ENCODE data around the gene SLC25A34.

Gene SLC25A34

DNA sequence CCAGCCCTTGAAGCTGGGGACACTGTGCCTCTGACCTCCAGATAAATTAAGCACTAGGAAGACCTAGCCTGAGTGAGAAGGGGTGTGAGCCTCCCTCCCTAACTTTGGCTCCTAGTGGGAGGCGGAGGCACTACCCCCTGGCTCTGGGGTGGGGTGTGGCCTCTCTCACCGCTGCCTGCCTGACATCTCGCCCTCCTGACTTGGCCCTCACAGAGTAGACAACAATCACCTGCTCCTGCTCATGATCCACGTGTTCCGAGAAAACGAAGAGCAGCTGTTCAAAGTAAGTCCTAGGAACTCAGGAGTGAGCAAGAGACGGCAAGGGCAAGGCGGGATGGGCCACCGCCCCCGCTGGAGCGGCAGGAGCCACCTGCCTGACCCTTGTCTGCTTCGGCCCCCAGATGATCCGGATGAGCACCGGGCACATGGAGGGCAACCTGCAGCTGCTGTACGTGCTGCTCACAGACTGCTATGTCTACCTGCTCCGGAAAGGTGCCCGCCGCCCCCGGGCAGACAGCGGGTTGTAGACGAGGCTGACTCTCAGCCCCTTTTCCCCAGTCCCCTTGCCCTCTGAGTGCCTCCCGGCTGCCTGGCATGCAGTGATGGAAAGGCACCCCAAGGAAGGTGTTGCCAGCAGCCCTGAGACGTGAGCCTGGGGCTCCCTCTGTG, 8.1 kb upstream of the SLC25A34 start:
- H3K36me3 ChIP-seq (ENCODE audit: control insufficient read depth in 1 of 2, insufficient read depth in 2 of 2, low read length in 2 of 2): peaks cover 64% of the 10 kb centered on the region in 2 experiments

DNA sequence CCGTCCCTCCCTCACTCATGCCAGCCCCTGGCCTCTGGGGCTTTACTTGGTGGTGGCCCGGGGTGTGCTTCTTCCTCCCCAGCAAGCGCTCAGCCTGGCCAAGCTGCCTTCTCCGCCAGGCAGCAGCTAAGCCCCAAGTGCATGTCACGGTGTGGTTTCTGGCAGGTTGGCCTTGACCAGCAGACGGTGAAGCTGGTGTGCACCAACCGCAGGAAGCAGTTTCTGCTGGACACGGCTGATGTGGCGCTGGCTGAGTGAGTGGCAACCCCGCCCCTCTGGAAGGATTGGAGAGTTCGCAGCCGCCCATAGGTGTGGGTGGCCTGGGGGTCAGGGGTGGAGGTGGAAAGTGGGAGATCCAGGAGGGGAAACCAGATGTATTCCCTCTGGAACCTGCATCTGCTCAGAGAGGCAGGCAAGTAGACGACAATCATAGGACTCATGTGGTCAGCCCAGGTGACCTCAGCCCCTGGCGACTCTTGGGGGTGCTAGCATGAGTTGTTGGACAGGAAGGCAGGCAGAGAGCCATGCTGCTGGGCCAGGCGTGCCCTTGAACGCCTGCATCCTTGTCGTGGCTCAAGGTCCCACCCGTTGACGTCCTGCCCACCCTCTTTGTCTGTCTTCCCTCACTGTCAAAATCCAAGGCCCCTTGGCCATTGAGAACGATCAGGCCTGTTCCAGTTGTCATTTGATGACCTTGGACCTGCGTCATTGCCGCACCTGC, 7.0 kb upstream of the SLC25A34 start:
- H3K27me3 ChIP-seq (ENCODE audit: insufficient read depth, low read length): no peaks in the 10 kb centered on the region
- H3K4me1 ChIP-seq (ENCODE audit: control insufficient read depth in 1 of 2, insufficient read depth in 2 of 2, low read length in 2 of 2): peaks cover 26 to 30% of the 10 kb centered on the region in 2 experiments
- H3K27ac ChIP-seq (ENCODE audit: low read depth, low read length): no peak overlapping the region
- H2AK5ac ChIP-seq (ENCODE audit: low read length): no peak overlapping the region
- H2BK5ac ChIP-seq (ENCODE audit: low read depth, low read length, poor library complexity): no peak overlapping the region
- H2AFZ ChIP-seq (ENCODE audit: insufficient read depth, low read length, poor library complexity): no peak overlapping the region
- H4K8ac ChIP-seq (ENCODE audit: low read depth, low read length): no peak overlapping the region
- no peaks in the 10 kb centered on the region for H3K9me3 ChIP-seq (ENCODE audit: insufficient read depth, low read depth, low read length)
- no peak overlapping the region for H2BK12ac ChIP-seq (ENCODE audit: low read length)
- H3K79me1 ChIP-seq (ENCODE audit: low read length): peaks cover 9% of the 10 kb centered on the region
- H3K23ac ChIP-seq (ENCODE audit: low read length): no peak overlapping the region
- no peak overlapping the region for H3K4me3 ChIP-seq (ENCODE audit: low read depth, low read length)
- WGBS (ENCODE audit: extremely low coverage, insufficient coverage, insufficient read length): no CpG with 5 or more reads among the region's 22 CpGs
- no peak overlapping the region for H3K9ac ChIP-seq (ENCODE audit: low read length)
- no peak for DNase-seq
- H2BK120ac ChIP-seq (ENCODE audit: insufficient read depth, low read length, poor library complexity): no peak overlapping the region
- H3K18ac ChIP-seq (ENCODE audit: low read length): no peak overlapping the region
- no peak overlapping the region for H3K4ac ChIP-seq (ENCODE audit: low read depth, low read length)
- H3K79me2 ChIP-seq (ENCODE audit: control insufficient read depth, insufficient read depth, low read length, poor library complexity): no peaks in the 10 kb centered on the region
- H3K36me3 ChIP-seq (ENCODE audit: control insufficient read depth in 1 of 2, insufficient read depth in 2 of 2, low read length in 2 of 2): peaks cover 74 to 75% of the 10 kb centered on the region in 2 experiments
- no peak overlapping the region for H3K4me2 ChIP-seq (ENCODE audit: low read length)
- no peak overlapping the region for H3K14ac ChIP-seq (ENCODE audit: low read length)
- H4K91ac ChIP-seq (ENCODE audit: low read depth, low read length): no peak overlapping the region
- no peak overlapping the region for H4K12ac ChIP-seq (ENCODE audit: low read depth, low read length)

More for the DNA sequence above, 8.1 kb upstream of the SLC25A34 start:
- Histone ChIP-seq H3K4me1 (ENCODE audit: control insufficient read depth in 1 of 2, insufficient read depth in 2 of 2, low read length in 2 of 2) (peaks cover 30% of the 10 kb centered on the region in 2 experiments), H3K4me2 (ENCODE audit: low read length) (no peak overlapping the region), H4K12ac (ENCODE audit: low read depth, low read length) (no peak overlapping the region), H2BK12ac (ENCODE audit: low read length) (no peak overlapping the region), H4K8ac (ENCODE audit: low read depth, low read length) (no peak overlapping the region), H2AK5ac (ENCODE audit: low read length) (no peak overlapping the region), H3K9me3 (ENCODE audit: insufficient read depth, low read depth, low read length) (no peaks in the 10 kb centered on the region), H3K14ac (ENCODE audit: low read length) (no peak overlapping the region), H3K4me3 (ENCODE audit: low read depth, low read length) (no peak overlapping the region), H3K23ac (ENCODE audit: low read length) (no peak overlapping the region), H2AFZ (ENCODE audit: insufficient read depth, low read length, poor library complexity) (no peak overlapping the region), H3K18ac (ENCODE audit: low read length) (no peak overlapping the region), H2BK5ac (ENCODE audit: low read depth, low read length, poor library complexity) (no peak overlapping the region), H3K27ac (ENCODE audit: low read depth, low read length) (no peak overlapping the region), H3K79me1 (ENCODE audit: low read length) (peaks cover 6% of the 10 kb centered on the region), H4K91ac (ENCODE audit: low read depth, low read length) (no peak overlapping the region), H3K79me2 (ENCODE audit: control insufficient read depth, insufficient read depth, low read length, poor library complexity) (no peaks in the 10 kb centered on the region), H3K9ac (ENCODE audit: low read length) (no peak overlapping the region), H3K27me3 (ENCODE audit: insufficient read depth, low read length) (no peaks in the 10 kb centered on the region), H3K4ac (ENCODE audit: low read depth, low read length) (no peak overlapping the region), H2BK120ac (ENCODE audit: insufficient read depth, low read length, poor library complexity) (no peak overlapping the region)
- no peak for DNase-seq
- no CpG with 5 or more reads among the region's 23 CpGs for WGBS (ENCODE audit: extremely low coverage, insufficient coverage, insufficient read length)

DNA sequence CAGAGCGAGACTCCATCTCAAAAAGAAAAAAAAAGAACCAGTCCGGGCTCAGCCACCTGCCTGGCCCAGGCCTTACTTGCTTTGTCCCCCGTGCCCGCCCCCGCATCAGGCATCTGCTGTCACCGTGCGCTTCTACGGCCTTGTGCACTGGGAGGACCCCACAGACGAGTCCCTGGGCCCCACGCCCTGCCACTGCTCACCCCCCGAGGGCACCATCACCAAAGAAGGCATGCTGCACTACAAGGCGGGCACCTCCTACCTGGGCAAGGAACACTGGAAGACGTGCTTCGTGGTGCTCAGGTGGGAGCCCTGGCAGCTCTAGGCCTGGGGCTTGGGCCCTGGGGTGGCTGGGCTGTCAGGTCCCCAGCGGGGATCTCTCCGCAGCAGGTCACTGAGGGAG, 5.6 kb upstream of the SLC25A34 start:
- Histone ChIP-seq H3K9me3 (ENCODE audit: insufficient read depth, low read depth, low read length) (no peaks in the 10 kb centered on the region), H2BK120ac (ENCODE audit: insufficient read depth, low read length, poor library complexity) (no peak overlapping the region), H3K18ac (ENCODE audit: low read length) (no peak overlapping the region), H2BK12ac (ENCODE audit: low read length) (no peak overlapping the region), H2BK5ac (ENCODE audit: low read depth, low read length, poor library complexity) (no peak overlapping the region), H3K4me1 (ENCODE audit: control insufficient read depth in 1 of 2, insufficient read depth in 2 of 2, low read length in 2 of 2) (peaks cover 29 to 32% of the 10 kb centered on the region in 2 experiments), H3K23ac (ENCODE audit: low read length) (no peak overlapping the region), H3K4ac (ENCODE audit: low read depth, low read length) (no peak overlapping the region), H4K91ac (ENCODE audit: low read depth, low read length) (no peak overlapping the region), H3K9ac (ENCODE audit: low read length) (no peak overlapping the region), H4K12ac (ENCODE audit: low read depth, low read length) (no peak overlapping the region), H3K27ac (ENCODE audit: low read depth, low read length) (no peak overlapping the region), H3K79me2 (ENCODE audit: control insufficient read depth, insufficient read depth, low read length, poor library complexity) (no peaks in the 10 kb centered on the region), H3K79me1 (ENCODE audit: low read length) (peaks cover 11% of the 10 kb centered on the region), H2AFZ (ENCODE audit: insufficient read depth, low read length, poor library complexity) (no peak overlapping the region), H3K4me2 (ENCODE audit: low read length) (no peak overlapping the region), H3K4me3 (ENCODE audit: low read depth, low read length) (no peak overlapping the region), H2AK5ac (ENCODE audit: low read length) (no peak overlapping the region), H3K14ac (ENCODE audit: low read length) (no peak overlapping the region), H4K8ac (ENCODE audit: low read depth, low read length) (no peak overlapping the region), H3K27me3 (ENCODE audit: insufficient read depth, low read length) (no peaks in the 10 kb centered on the region), H3K36me3 (ENCODE audit: control insufficient read depth in 1 of 2, insufficient read depth in 2 of 2, low read length in 2 of 2) (peaks cover 78 to 79% of the 10 kb centered on the region in 2 experiments)
- DNase-seq: no peak
- no CpG with 5 or more reads among the region's 16 CpGs for WGBS (ENCODE audit: extremely low coverage, insufficient coverage, insufficient read length)

DNA sequence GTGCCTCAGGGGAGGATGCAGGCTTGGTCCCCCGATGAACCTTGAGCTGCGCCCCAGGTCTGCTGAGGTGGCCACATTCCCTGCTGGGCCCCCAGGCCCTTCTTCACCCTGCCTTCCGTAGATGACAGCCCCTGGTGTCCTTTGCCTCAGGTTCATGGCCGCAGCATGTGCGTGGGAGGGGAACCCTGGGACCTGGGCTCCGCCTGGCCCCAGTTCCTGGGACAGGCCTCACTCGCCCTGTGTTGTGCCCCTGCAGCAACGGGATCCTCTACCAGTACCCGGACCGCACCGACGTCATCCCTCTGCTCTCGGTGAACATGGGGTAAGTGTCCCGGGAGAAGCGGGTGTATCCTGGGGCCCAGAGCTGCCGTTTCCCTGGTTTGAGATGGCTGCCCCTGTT, 5.1 kb upstream of the SLC25A34 start:
- Histone ChIP-seq H4K12ac (ENCODE audit: low read depth, low read length) (no peak overlapping the region), H3K18ac (ENCODE audit: low read length) (no peak overlapping the region), H2AFZ (ENCODE audit: insufficient read depth, low read length, poor library complexity) (no peak overlapping the region), H3K4ac (ENCODE audit: low read depth, low read length) (no peak overlapping the region), H3K79me1 (ENCODE audit: low read length) (peaks cover 10% of the 10 kb centered on the region), H4K91ac (ENCODE audit: low read depth, low read length) (no peak overlapping the region), H3K36me3 (ENCODE audit: control insufficient read depth in 1 of 2, insufficient read depth in 2 of 2, low read length in 2 of 2) (peaks cover 79% of the 10 kb centered on the region in 2 experiments), H3K9ac (ENCODE audit: low read length) (no peak overlapping the region), H3K79me2 (ENCODE audit: control insufficient read depth, insufficient read depth, low read length, poor library complexity) (no peaks in the 10 kb centered on the region), H3K4me3 (ENCODE audit: low read depth, low read length) (no peak overlapping the region), H2BK120ac (ENCODE audit: insufficient read depth, low read length, poor library complexity) (no peak overlapping the region), H3K9me3 (ENCODE audit: insufficient read depth, low read depth, low read length) (peaks cover 1% of the 10 kb centered on the region), H3K14ac (ENCODE audit: low read length) (no peak overlapping the region), H3K4me2 (ENCODE audit: low read length) (no peak overlapping the region), H2BK5ac (ENCODE audit: low read depth, low read length, poor library complexity) (no peak overlapping the region), H3K27me3 (ENCODE audit: insufficient read depth, low read length) (no peaks in the 10 kb centered on the region), H3K27ac (ENCODE audit: low read depth, low read length) (no peak overlapping the region), H3K23ac (ENCODE audit: low read length) (no peak overlapping the region), H3K4me1 (ENCODE audit: control insufficient read depth in 1 of 2, insufficient read depth in 2 of 2, low read length in 2 of 2) (peaks cover 26 to 28% of the 10 kb centered on the region in 2 experiments), H2BK12ac (ENCODE audit: low read length) (no peak overlapping the region), H2AK5ac (ENCODE audit: low read length) (no peak overlapping the region), H4K8ac (ENCODE audit: low read depth, low read length) (no peak overlapping the region)
- no peak for DNase-seq
- WGBS (ENCODE audit: extremely low coverage, insufficient coverage, insufficient read length): no CpG with 5 or more reads among the region's 16 CpGs
